HG02642 (cell line): ENCODE measurements around the gene FKBP8.
A peak's percentile ranks its signal among the peaks of the same experiment; 100 is the strongest.
"Not testable (repeated sequence)": the region's sequence is repeated elsewhere in the genome, so short reads cannot be mapped to it uniquely, and the experiment has no call there.

ENCODE experiments used
- ATAC-seq: cut with Tn5 transposase; IDR thresholded peaks from one replicate; pipeline ENCODE4 v1.9.1; 2021; ENCODE audit warnings: mild to moderate bottlenecking; ENCODE audit not compliant: unreplicated experiment, poor library complexity

Gene FKBP8

GRCh38 chr19:18522862-18523440 is 20.4 kb downstream of the FKBP8 start:
- not testable (repeated sequence) for ATAC-seq

GRCh38 chr19:18522124-18522861 is 21.1 kb downstream of the FKBP8 start:
- peak; percentile 87 for ATAC-seq

- ATAC-seq = peak; percentile 15
Observed at GRCh38 chr19:18521692-18522123, 21.7 kb downstream of the FKBP8 start, which contains the start of gene ELL. TSS of gene ELL (minus strand) at chr19:18522070. CDS start at chr19:18522055, 15 bp downstream.

GRCh38 chr19:18520848-18521691 is 22.3 kb downstream of the FKBP8 start:
- no peak for ATAC-seq

GRCh38 chr19:18519962-18520847 is 23.2 kb downstream of the FKBP8 start:
- ATAC-seq = no peak

GRCh38 chr19:18518639-18519038 is 24.7 kb downstream of the FKBP8 start:
- ATAC-seq = no peak

GRCh38 chr19:18517606-18518005 is 25.8 kb downstream of the FKBP8 start:
- no peak for ATAC-seq

GRCh38 chr19:18515959-18516358 is 27.4 kb downstream of the FKBP8 start:
- ATAC-seq = no peak

- ATAC-seq = no peak
Observed at GRCh38 chr19:18514800-18515682, 28.3 kb downstream of the FKBP8 start.

GRCh38 chr19:18513868-18514267 is 29.5 kb downstream of the FKBP8 start:
- no peak for ATAC-seq

- ATAC-seq = no peak
Observed at GRCh38 chr19:18510216-18510615, 33.2 kb downstream of the FKBP8 start.

- ATAC-seq = no peak
Observed at GRCh38 chr19:18508585-18508984, 34.8 kb downstream of the FKBP8 start.

- no peak for ATAC-seq
Observed at GRCh38 chr19:18507727-18508440, 35.5 kb downstream of the FKBP8 start.

- ATAC-seq = no peak
Observed at GRCh38 chr19:18507021-18507726, 36.2 kb downstream of the FKBP8 start.

- ATAC-seq = no peak
Observed at GRCh38 chr19:18506101-18506930, 37.1 kb downstream of the FKBP8 start.

- ATAC-seq = no peak
Observed at GRCh38 chr19:18504886-18505610, 38.3 kb downstream of the FKBP8 start.
